ENCODE measurements around the gene CYP26A1. TPM values are rescaled to one million over a fixed set of nuclear protein-coding genes. Genes with fewer than 3 reads are reported as not detected.

The CYP26A1 gene
- total RNA-seq, 1 donor from 2014 or later: not detected

- DNase-seq (ENCODE audit: low read depth): no peak
- no peak for TF ChIP-seq CTCF (conservative IDR thresholded peaks at IDR 0.05; ENCODE audit: low read depth, low read length)
- H3K4me3 ChIP-seq (ENCODE audit: low read depth, low read length): no peak overlapping the region
Observed at GRCh38 chr10:93032809-93033137, 40.9 kb upstream of the CYP26A1 start.

DNA sequence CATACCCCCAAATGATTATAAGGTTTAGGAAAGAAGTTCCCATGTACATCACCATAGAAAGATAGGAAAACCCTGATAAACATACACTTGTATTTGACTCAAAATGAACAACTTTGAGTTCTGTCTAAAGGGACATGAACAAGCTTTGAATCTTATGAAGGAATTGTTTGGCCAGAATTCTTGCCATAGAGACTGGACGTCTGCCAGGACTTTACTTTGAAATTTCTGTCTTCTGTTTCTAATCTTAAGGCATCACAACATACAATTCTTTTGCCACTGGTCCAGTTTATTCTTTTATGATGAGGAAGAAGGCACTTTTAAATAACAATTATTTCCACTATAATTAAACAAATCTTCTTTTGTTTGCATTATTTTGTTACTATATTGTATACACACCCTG is 39.3 kb upstream of the CYP26A1 start:
- no peak for TF ChIP-seq CTCF (conservative IDR thresholded peaks at IDR 0.05; ENCODE audit: low read depth, low read length)
- H3K4me3 ChIP-seq (ENCODE audit: low read depth, low read length): no peak overlapping the region
- DNase-seq (ENCODE audit: low read depth): no peak

DNA sequence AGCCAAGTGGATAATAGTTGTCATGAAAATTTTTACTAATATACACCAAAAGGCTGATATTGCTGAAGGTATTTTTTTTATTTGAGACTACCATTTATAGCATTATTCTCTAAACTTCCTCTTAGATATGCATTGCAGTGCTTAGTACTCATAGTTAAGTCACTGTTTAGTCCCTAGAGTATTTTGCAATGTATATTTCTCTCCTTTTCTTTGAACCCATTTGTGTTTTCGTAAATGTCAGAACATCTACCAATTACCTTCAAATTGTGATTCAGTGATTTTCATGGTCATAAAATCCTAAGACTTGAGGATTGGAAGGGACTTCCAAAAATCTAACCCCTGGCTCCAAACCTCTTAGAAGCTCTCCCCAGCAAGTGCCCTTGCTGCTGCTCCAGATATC is 34.6 kb upstream of the CYP26A1 start:
- no peak for TF ChIP-seq CTCF (conservative IDR thresholded peaks at IDR 0.05; ENCODE audit: low read depth, low read length)
- DNase-seq (ENCODE audit: low read depth): no peak
- no peak overlapping the region for H3K4me3 ChIP-seq (ENCODE audit: low read depth, low read length)

- peak; percentile 74 for TF ChIP-seq CTCF (conservative IDR thresholded peaks at IDR 0.05; ENCODE audit: low read depth, low read length)
- DNase-seq (ENCODE audit: low read depth): no peak
- H3K4me3 ChIP-seq (ENCODE audit: low read depth, low read length): no peak overlapping the region
Observed at GRCh38 chr10:93039721-93040120, 34.0 kb upstream of the CYP26A1 start.

DNA sequence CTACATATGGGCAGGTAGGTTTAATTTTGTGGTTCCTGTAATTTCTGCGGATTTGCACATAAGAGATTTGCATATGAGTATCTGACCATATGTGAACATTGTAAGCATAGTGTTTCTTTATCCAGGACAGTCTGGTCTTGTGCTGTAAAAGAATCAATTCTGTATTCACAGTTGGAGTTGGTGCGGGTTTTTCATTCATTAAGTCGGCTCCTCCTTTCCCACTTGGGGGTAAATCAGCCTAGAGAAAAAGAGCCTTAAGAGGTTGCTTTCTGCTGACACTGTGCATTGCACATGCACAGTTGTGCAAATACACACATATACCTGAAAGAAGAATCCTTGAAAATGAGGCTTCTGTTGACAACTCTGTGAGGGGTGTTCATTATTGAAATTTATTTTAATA is 19.2 kb upstream of the CYP26A1 start:
- H3K4me3 ChIP-seq (ENCODE audit: low read depth, low read length): no peak overlapping the region
- no peak for DNase-seq (ENCODE audit: low read depth)
- no peak for TF ChIP-seq CTCF (conservative IDR thresholded peaks at IDR 0.05; ENCODE audit: low read depth, low read length)

GRCh38 chr10:93058139-93058538 is 15.6 kb upstream of the CYP26A1 start:
- no peak for TF ChIP-seq CTCF (conservative IDR thresholded peaks at IDR 0.05; ENCODE audit: low read depth, low read length)
- H3K4me3 ChIP-seq (ENCODE audit: low read depth, low read length): no peak overlapping the region
- no peak for DNase-seq (ENCODE audit: low read depth)

- DNase-seq (ENCODE audit: low read depth): no peak
- no peak within 1 kb of the TSS for H3K4me3 ChIP-seq (ENCODE audit: low read depth, low read length)
- no peak for TF ChIP-seq CTCF (conservative IDR thresholded peaks at IDR 0.05; ENCODE audit: low read depth, low read length)
Observed at GRCh38 chr10:93059975-93060886, 13.5 kb upstream of the CYP26A1 start, which contains the start of gene CYP26C1. CYP26C1 (plus strand) TSS chr10:93060798; CDS start chr10:93061264, 466 bp downstream.
